ENCODE data around the gene MSANTD2.

The MSANTD2 gene

GRCh38 chr11:124746621-124747243 lies 53.5 kb downstream of the MSANTD2 start:
- H3K9me2 ChIP-seq (replicated peaks; ENCODE audit: control insufficient read depth, low read length) = no peaks in the 10 kb centered on the region
- peak overlapping the region; percentile 47 for H3K27ac ChIP-seq (ENCODE audit: low read depth, low read length)
- peak overlapping the region; percentile 85 for H3K4me3 ChIP-seq (ENCODE audit: low read length)
- H3K4me1 ChIP-seq (ENCODE audit: control insufficient read depth, low read length) = peaks cover 37% of the 10 kb centered on the region
- no peaks in the 10 kb centered on the region for H3K36me3 ChIP-seq (ENCODE audit: control insufficient read depth, low read length)
- H3K27me3 ChIP-seq (ENCODE audit: control insufficient read depth, low read length) = peaks cover 3% of the 10 kb centered on the region; the same call in 1 of the 2 replicates
- no peaks in the 10 kb centered on the region for H3K9me3 ChIP-seq (ENCODE audit: control insufficient read depth, insufficient read depth, low read length)
- peaks cover 4% of the 10 kb centered on the region; the same call in 1 of the 2 replicates for H3K79me2 ChIP-seq (ENCODE audit: control insufficient read depth, low read length)
- H3K4me2 ChIP-seq (ENCODE audit: low read length) = peak overlapping the region; percentile 100
- H3F3A ChIP-seq (ENCODE audit: control insufficient read depth, insufficient read depth) = peaks cover 7% of the 10 kb centered on the region; the same call in 1 of the 2 replicates
- TF ChIP-seq EZH2phosphoT487 (IDR thresholded peaks at IDR 0.05; ENCODE audit: borderline replicate concordance, low read length) (no peak), CTCF (IDR thresholded peaks at IDR 0.05; ENCODE audit: low read depth, low read length, poor library complexity, severe bottlenecking) (peak; percentile 90)
- no peaks in the 10 kb centered on the region for H4K20me1 ChIP-seq (ENCODE audit: control insufficient read depth, insufficient read depth, low read depth, low read length)

- peak overlapping the region; percentile 85 for H3K4me3 ChIP-seq (ENCODE audit: low read length)
- H3K4me1 ChIP-seq (ENCODE audit: control insufficient read depth, low read length) = peaks cover 44% of the 10 kb centered on the region
- no peaks in the 10 kb centered on the region for H3K36me3 ChIP-seq (ENCODE audit: control insufficient read depth, low read length)
- H3F3A ChIP-seq (ENCODE audit: control insufficient read depth, insufficient read depth) = peaks cover 7% of the 10 kb centered on the region; the same call in 1 of the 2 replicates
- peaks cover 3% of the 10 kb centered on the region; the same call in 1 of the 2 replicates for H3K27me3 ChIP-seq (ENCODE audit: control insufficient read depth, low read length)
- peak overlapping the region; percentile 100 for H3K4me2 ChIP-seq (ENCODE audit: low read length)
- no peaks in the 10 kb centered on the region for H3K9me3 ChIP-seq (ENCODE audit: control insufficient read depth, insufficient read depth, low read length)
- no peaks in the 10 kb centered on the region for H4K20me1 ChIP-seq (ENCODE audit: control insufficient read depth, insufficient read depth, low read depth, low read length)
- H3K27ac ChIP-seq (ENCODE audit: low read depth, low read length) = peak overlapping the region; percentile 47
- no peaks in the 10 kb centered on the region for H3K9me2 ChIP-seq (replicated peaks; ENCODE audit: control insufficient read depth, low read length)
- TF ChIP-seq CTCF (IDR thresholded peaks at IDR 0.05; ENCODE audit: low read depth, low read length, poor library complexity, severe bottlenecking) = peak; percentile 44
- TF ChIP-seq EZH2phosphoT487 (IDR thresholded peaks at IDR 0.05; ENCODE audit: borderline replicate concordance, low read length) = no peak
- H3K79me2 ChIP-seq (ENCODE audit: control insufficient read depth, low read length) = peaks cover 11% of the 10 kb centered on the region
Observed at GRCh38 chr11:124745835-124746620, 54.2 kb downstream of the MSANTD2 start.

- Histone ChIP-seq H3K9me2 (replicated peaks; ENCODE audit: control insufficient read depth, low read length) (no peaks in the 10 kb centered on the region), H3K27me3 (ENCODE audit: control insufficient read depth, low read length) (peaks cover 3% of the 10 kb centered on the region; the same call in 1 of the 2 replicates), H3K9me3 (ENCODE audit: control insufficient read depth, insufficient read depth, low read length) (no peaks in the 10 kb centered on the region), H4K20me1 (ENCODE audit: control insufficient read depth, insufficient read depth, low read depth, low read length) (no peaks in the 10 kb centered on the region), H3K36me3 (ENCODE audit: control insufficient read depth, low read length) (no peaks in the 10 kb centered on the region), H3K79me2 (ENCODE audit: control insufficient read depth, low read length) (peaks cover 18% of the 10 kb centered on the region), H3K27ac (ENCODE audit: low read depth, low read length) (no peak overlapping the region), H3K4me3 (ENCODE audit: low read length) (peak overlapping the region; percentile 85), H3K4me1 (ENCODE audit: control insufficient read depth, low read length) (peaks cover 51% of the 10 kb centered on the region), H3F3A (ENCODE audit: control insufficient read depth, insufficient read depth) (peaks cover 7% of the 10 kb centered on the region; the same call in 1 of the 2 replicates), H3K4me2 (ENCODE audit: low read length) (peak overlapping the region; percentile 100)
- TF ChIP-seq EZH2phosphoT487 (IDR thresholded peaks at IDR 0.05; ENCODE audit: borderline replicate concordance, low read length) (no peak), CTCF (IDR thresholded peaks at IDR 0.05; ENCODE audit: low read depth, low read length, poor library complexity, severe bottlenecking) (no peak)
Observed at GRCh38 chr11:124745270-124745834, 54.9 kb downstream of the MSANTD2 start.

Measured in DOHH2 (cell line).